Measurements from ENCODE around the gene NCF2. TPM values are rescaled to one million over a fixed set of nuclear protein-coding genes. Genes with fewer than 3 reads are reported as not detected.

Gene NCF2
- total RNA-seq, 3 donors from 2014 or later, result 4.6 to 45.0 (median 13.0) TPM

- intact Hi-C loops (cut with DNase I; ENCODE audit: low total_unique reads), result no loop called here
- H3K4me3 ChIP-seq, result no peak overlapping the region
- no peak overlapping the region for H3K27ac ChIP-seq
- H3K27me3 ChIP-seq, result no peaks in the 10 kb centered on the region
- TF ChIP-seq POLR2A (IDR thresholded peaks at IDR 0.05) (no peak), CTCF (IDR thresholded peaks at IDR 0.05) (no peak), POLR2AphosphoS5 (IDR thresholded peaks at IDR 0.05) (no peak)
- no peaks in the 10 kb centered on the region for H3K9me3 ChIP-seq
- no peak for DNase-seq (ENCODE audit: low spot score in 2 of 2)
- no peaks in the 10 kb centered on the region for H3K36me3 ChIP-seq
- H3K4me1 ChIP-seq, result no peaks in the 10 kb centered on the region
Observed at GRCh38 chr1:183514235-183514634, 76.0 kb downstream of the NCF2 start.

- no peak overlapping the region for H3K4me3 ChIP-seq
- no peaks in the 10 kb centered on the region for H3K36me3 ChIP-seq
- no peak for DNase-seq (ENCODE audit: low spot score in 2 of 2)
- no peak overlapping the region for H3K27ac ChIP-seq
- no peaks in the 10 kb centered on the region for H3K27me3 ChIP-seq
- no peaks in the 10 kb centered on the region for H3K4me1 ChIP-seq
- intact Hi-C loops (cut with DNase I; ENCODE audit: low total_unique reads), result no loop called here
- H3K9me3 ChIP-seq, result no peaks in the 10 kb centered on the region
- TF ChIP-seq POLR2A (IDR thresholded peaks at IDR 0.05), result no peak
- no peak for TF ChIP-seq CTCF (IDR thresholded peaks at IDR 0.05)
- no peak for TF ChIP-seq POLR2AphosphoS5 (IDR thresholded peaks at IDR 0.05)
Observed at GRCh38 chr1:183512450-183512849, 77.8 kb downstream of the NCF2 start.

GRCh38 chr1:183508694-183509093 lies 81.6 kb downstream of the NCF2 start:
- Histone ChIP-seq H3K27ac (no peak overlapping the region), H3K36me3 (no peaks in the 10 kb centered on the region), H3K4me1 (no peaks in the 10 kb centered on the region), H3K4me3 (no peak overlapping the region), H3K27me3 (no peaks in the 10 kb centered on the region), H3K9me3 (no peaks in the 10 kb centered on the region)
- DNase-seq (ENCODE audit: low spot score in 2 of 2), result no peak
- TF ChIP-seq POLR2AphosphoS5 (IDR thresholded peaks at IDR 0.05) (no peak), CTCF (IDR thresholded peaks at IDR 0.05) (no peak), POLR2A (IDR thresholded peaks at IDR 0.05) (no peak)
- intact Hi-C loops (cut with DNase I; ENCODE audit: low total_unique reads), result no loop called here

- intact Hi-C loops (cut with DNase I; ENCODE audit: low total_unique reads), result no loop called here
- no peak for TF ChIP-seq CTCF (IDR thresholded peaks at IDR 0.05)
- TF ChIP-seq POLR2AphosphoS5 (IDR thresholded peaks at IDR 0.05), result no peak
- TF ChIP-seq POLR2A (IDR thresholded peaks at IDR 0.05), result no peak
- Histone ChIP-seq H3K4me3 (no peak overlapping the region), H3K27ac (no peak overlapping the region), H3K36me3 (no peaks in the 10 kb centered on the region), H3K9me3 (no peaks in the 10 kb centered on the region), H3K27me3 (no peaks in the 10 kb centered on the region), H3K4me1 (no peaks in the 10 kb centered on the region)
- no peak for DNase-seq (ENCODE audit: low spot score in 2 of 2)
Observed at GRCh38 chr1:183506561-183506960, 83.7 kb downstream of the NCF2 start.

Other genes with a start within 250 kb of the NCF2 start
- 1 to 10 TPM in 2 of 3 donors, under 1 TPM in 1; 0.29 to 2.4 (median 1.6) TPM for gene NMNAT2, start 172.1 kb downstream of the NCF2 start, total RNA-seq
- gene SMG7, start 118.0 kb downstream of the NCF2 start, total RNA-seq, result 10 to 100 TPM; 34.6 to 46.5 (median 43.3) TPM
- gene ARPC5, start 45.3 kb upstream of the NCF2 start, total RNA-seq, result 10 to 100 TPM; 60.8 to 80.8 (median 70.8) TPM
- not detected for gene APOBEC4, start 62.9 kb upstream of the NCF2 start, total RNA-seq
- 10 to 100 TPM; 24.9 to 70.2 (median 26.8) TPM for gene RGL1, start 214.7 kb upstream of the NCF2 start, total RNA-seq